Kidney capillary endothelial cell (primary cell): ENCODE measurements around the gene HS6ST1.
A peak's percentile ranks its signal among the peaks of the same experiment; 100 is the strongest.

Experiments
- DNase-seq: peaks from one replicate; pipeline ENCODE4 v3.0.0-alpha.2; 2018; ENCODE audit warnings: low spot score

Gene HS6ST1

GRCh38 chr2:128318776-128319464, at the start of gene HS6ST1:
Gene HS6ST1, minus strand, starts transcription at chr2:128318868. Its CDS starts 305 bp downstream, at chr2:128318563.
- DNase-seq, result peak; percentile 61

DNA sequence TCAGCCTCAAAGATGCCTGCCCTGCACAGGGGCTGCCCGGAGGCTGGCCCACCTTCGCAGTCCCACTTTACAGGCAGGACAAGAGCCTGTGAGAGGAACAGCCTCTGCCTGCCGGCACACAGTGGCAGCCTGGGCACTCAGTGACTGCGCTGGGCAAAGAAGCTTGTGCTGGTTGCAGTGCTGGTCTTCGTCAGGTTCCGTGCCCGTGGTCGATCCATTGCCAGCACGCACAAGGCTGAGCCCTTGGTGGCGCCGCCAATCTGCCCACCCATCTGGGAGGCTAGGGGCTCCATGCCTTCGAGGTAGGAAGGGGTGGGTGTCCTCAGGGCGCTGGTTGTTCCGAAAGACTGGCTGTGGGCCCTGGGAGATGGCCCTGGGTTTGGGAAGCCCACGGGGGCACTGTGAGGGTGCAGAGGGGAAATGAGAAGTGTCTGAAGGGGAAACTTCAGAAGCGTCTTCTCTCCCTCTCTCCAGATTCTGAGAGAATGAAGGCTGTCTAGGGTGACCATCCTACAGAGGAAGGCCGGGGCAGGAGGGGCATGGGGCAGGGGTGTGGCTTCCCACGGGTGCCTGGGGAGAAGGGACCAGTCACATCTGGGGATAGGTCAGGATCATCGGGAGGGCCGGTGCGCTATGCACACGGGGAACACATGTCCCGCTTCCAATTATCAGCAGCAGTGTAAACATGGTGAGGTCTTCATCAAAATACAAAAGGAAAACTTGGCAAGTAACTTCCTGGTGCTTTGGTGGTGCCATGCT, 49.1 kb upstream of the HS6ST1 start:
- no peak for DNase-seq

GRCh38 chr2:128366713-128367511, 48.2 kb upstream of the HS6ST1 start:
- DNase-seq, result no peak

DNA sequence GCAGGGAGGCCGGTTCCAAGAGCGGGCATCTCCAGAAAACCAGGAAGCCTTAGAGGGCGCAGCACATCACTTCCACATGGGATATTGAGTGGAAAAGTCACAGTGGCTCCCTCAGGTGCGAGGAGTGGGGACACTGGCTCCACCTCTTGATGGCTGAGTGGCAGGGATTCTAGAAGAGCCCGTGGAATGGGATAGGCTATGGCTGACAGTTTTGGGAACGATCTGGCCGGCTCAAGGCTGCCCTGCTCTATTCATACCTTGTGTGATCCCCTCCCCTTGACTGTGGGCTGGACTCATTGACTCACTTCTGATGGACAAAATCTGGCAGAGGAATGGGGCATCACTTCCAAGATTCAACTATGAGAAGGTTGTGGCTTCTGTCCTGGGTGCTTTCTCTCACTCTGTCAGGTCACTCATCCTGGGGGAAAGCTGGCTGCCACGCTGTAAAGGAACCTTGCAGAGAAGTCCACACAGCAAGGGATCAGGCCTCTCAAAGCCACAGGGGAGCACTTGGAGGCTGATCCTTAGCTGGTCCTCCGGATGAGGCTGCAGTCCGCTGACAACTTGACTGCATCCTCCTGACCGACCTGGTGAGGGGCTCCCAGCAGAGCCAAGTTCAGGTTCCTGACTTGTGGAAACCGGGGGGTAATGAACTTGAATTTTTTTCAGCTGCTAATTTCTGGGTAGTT, 46.7 kb upstream of the HS6ST1 start:
- DNase-seq, result no peak

DNA sequence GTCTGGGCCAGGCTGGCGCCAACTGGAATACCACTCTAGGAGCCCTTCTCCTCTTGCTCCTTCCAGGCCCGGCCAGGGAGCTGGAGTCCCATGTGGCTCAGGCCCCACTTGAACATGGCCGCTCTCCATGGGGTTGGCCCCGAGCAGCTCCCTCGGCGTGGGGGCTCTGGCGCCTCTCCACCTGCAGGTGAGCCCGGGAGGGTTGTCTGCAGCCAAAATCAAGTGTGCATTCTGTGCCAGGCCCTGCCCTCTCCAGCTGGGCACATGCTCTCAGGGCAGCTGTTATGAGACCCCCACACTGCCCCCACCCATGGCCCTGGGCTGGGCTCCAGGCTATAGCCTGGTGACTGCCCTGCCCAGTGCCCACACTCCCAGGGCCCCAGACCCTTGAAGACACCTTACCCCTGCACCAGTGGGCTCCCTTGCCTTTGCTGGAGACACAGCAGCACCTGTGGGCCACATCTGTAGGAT, 45.8 kb upstream of the HS6ST1 start:
- DNase-seq, result no peak

DNA sequence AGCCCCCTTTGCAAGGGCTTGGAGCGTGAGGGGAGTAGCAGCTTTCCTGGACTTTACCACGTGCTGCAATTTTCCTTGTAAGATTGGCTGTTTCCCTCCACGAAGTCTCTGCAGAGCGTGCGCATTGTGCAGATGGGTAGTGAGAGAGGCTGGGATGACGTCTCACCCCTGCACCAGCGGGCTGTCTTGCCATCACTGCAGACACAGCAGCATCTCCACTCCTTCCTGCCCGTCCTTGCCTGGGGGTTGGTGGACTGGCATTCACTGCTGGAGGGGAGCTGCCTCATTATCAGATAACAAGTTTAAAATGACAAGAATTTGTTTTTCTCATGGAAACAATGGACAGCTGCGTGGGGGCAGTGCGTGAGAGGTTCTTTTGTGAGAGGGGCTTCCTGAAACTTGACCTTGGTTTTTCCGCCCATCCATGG, 45.3 kb upstream of the HS6ST1 start:
- no peak for DNase-seq

GRCh38 chr2:128362889-128363228, 44.2 kb upstream of the HS6ST1 start:
- DNase-seq, result no peak

- DNase-seq, result no peak
These were observed 43.7 kb upstream of the HS6ST1 start for GRCh38 chr2:128362176-128362888.

DNA sequence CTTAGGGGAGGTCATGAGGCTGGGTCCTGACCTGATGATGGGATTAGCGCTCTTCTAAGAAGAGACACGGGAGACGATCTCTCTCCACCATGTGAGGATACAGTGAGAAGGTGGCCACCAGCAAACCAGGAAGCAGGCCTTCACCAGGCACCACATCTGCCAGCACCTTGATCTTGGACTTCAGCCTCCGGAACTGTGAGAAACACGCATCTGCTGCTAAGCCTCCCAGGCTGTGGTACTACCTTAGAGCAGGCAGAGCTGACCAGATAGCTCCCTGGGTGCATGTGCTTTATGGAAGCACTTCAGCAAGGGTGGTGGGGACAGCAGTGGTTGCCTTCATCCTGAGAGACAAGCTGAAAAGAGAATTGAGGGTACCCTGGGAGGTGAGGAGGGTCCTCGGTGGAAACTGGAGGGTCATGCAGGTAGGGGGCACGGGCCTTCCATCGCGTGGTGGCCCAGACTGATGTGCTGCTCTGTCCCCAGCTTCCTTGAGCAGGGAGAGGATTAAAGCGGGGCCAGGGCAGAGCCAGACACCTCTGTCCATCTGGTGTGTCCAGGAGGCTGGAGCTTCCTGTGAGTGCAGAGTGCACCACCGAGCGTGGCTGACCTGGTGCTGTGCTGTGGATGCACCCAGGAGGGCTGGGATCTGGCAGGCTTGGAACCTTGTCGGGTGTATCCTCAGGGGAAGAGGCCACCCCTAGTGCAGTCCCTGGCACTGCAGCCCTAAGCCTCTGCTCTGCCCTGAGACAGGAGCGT, 42.9 kb upstream of the HS6ST1 start:
- no peak for DNase-seq

GRCh38 chr2:128360711-128361110, 42.0 kb upstream of the HS6ST1 start:
- no peak for DNase-seq

- no peak for DNase-seq
These were observed 41.2 kb upstream of the HS6ST1 start for GRCh38 chr2:128359841-128360240.

DNA sequence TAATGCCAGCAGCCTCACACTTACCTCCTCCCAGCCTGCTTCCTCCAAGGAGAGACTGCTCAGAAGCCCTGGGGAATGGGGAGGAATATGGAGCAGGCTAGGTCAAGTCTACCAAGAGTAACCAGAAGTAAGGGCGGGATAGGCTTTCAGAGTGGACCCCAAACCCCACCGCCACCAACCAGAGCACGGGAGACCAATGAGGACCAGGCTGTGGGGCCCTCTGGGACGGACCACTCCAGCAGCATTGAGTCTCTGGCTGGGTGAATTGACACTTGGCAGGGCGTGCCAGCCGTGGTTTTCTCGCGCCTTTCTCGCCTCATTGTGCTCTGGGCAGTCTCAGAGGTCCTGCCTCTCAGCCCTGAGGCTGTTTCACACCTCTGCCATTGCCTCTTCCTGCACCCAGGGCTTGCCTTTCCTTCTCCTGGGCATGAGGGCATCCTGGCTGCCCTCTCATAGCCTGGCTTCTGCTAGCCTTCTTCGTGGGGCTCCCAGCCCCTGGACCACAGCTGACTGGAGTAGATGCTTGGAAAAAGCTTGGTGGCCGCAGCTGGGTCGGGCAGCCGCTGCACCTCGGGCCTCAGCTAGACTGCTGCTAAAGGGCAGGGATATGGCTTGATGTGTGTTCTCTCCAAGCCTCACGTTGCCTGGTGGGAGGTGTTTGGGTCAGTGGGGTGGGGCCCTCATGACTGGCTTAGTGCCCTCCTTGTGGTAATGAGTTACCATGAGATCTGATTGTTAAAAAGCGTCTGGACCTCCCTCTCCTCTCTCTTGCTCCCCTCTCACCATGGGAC, 40.5 kb upstream of the HS6ST1 start:
- DNase-seq, result no peak

DNA sequence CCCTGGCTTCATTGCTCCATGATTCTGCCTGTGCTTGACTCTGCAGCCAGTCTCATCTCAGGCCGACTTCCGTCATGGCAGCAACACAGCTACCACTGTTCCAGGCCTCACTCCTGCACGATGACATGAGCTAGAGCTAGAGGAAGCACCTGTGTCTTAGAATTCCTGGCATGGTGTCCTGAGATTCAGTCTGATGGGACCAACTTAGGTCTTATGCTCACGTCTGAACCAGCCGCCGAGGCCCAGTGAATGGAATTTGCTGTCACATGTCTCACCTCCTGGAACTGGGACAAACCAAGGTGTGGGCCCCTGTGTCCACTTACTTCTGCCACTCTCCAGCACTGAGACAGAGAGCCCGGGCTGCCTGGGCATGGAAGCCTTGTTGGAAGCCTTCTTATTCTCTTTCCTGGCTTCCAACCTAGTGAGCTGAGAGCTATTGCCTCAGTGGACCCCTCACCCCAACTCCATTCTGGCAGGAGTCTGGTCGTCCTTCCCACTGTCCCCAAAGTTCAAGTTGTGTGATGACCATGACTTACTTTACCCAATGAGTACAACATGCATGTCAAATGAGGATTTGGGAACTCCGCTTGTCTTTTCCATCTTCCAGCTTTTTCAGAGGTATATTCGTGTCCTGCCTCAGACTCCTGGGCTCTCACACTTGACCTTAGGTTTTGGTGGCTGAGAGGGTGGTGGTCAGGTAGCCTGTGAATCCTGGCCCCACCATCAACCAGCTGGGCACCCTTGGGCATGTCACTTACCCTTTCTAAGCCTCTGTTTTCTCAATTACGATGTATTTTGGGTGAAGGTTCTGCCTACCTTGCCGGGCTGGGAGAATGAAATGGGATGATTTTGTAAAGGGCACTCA, 39.1 kb upstream of the HS6ST1 start:
- DNase-seq, result no peak

- no peak for DNase-seq
These were observed 37.5 kb upstream of the HS6ST1 start for GRCh38 chr2:128356127-128356526.

DNA sequence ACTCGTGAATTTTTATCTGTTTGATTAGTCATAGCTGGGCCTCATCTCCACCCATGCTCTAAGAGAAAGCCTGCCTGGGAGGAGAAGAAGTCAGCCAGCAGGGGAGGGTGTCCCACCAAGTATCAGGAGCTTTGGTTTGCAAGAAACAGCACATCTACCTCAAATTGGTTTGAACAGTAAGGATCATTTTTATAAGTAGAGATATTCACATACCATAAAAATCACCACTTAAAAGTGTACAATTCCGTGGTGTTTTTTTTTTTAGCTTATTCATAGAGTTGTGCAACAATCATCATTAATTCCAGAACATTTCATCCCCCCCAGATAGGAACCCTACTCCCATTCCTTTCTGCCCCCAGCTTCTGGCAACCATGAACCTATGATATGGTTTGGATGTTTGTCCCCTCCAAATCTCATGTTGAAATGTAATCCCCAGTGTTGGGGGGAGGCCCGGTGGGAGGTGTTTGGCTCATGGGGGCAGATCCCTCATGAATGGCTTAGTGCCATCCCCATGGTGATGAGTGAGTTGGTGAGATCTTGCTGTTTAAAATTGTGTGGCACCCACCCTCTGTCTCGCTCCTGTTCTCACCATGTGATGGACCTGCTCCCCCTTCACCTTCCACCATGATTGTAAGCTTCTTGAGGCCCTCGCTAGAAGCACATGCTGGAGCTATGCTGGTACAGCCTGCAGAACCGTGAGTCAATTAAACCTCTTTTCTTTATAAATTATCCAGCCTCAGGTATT, 36.2 kb upstream of the HS6ST1 start:
- DNase-seq, result no peak

DNA sequence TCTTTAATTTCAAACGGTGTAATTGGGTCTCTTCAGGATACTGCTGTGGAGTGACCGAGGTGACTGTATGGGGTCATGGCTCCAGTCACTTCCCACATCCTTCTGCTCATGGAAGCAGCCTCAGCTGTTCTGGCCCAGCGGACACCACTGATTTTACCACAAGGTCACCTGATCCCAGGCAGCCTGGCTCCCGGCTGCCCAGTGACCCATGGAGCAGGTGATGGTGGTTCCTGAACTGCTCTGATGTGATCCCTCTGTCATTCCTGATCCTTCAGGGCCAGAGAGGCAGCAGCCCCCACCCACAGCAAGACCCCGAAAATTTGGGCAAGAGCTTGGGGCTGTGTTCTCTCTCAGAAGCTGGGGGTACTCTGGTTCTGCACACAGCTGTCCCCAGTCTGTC, 35.5 kb upstream of the HS6ST1 start:
- no peak for DNase-seq

DNA sequence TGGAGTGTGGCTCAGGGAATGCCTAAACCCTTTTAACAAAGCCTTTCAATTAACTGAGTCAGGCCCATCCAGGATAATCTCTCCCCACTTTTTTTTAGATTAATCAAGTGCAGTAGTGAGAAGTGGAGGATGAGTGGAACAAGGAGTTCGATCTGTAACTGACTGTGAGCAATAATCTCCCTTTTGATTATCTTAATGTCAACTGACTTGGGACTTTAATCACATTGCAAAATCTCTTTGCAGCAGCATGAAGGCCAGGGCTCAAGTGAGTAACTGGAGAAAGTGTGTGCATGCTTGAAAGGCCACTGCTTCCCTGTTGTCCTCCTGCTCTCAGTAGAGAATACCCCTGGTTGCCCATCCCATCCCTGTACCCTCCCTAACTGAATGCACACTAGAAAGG, 32.1 kb upstream of the HS6ST1 start:
- DNase-seq, result no peak

DNA sequence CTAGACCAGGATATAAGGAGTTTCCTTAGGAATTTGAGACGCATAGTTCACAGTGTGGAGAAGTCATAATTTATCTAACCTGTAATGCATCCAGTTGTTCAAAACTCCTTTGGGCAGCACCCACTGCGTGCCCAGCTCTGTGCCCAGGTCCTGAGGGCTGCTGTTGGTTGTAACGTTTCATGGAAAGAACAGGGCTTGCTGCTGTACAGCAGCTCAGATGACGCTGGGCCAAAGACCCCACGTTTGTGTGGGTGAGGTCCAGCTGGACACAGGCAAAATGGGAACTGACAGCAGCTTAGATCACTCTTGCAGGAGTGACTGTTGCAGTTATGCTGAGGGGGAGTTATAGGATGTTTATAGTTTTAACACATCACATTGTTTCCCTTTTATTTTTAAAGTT, 30.0 kb upstream of the HS6ST1 start:
- DNase-seq, result no peak
